Measurements from ENCODE around the gene SRY. TPM values are rescaled to one million over a fixed set of nuclear protein-coding genes. Genes with fewer than 3 reads are reported as not detected.
A peak's percentile ranks its signal among the peaks of the same experiment; 100 is the strongest.
"Not testable (repeated sequence)": the region's sequence is repeated elsewhere in the genome, so short reads cannot be mapped to it uniquely, and the experiment has no call there.

Gene SRY
- polyA plus RNA-seq (2013, experiment 1 of 4), result 4.0 TPM
- 3.6 TPM for polyA plus RNA-seq (2013, experiment 2 of 4)
- polyA plus RNA-seq (2013, experiment 3 of 4), result 3.0 TPM
- polyA plus RNA-seq (2013, experiment 4 of 4), result 4.5 TPM

GRCh38 chrY:2787600-2787999 is at the start of gene SRY:
TSS of gene SRY (minus strand) at chrY:2787682. CDS start at chrY:2787603, 79 bp downstream.
- WGBS, 2 experiments, result 0 to 7% methylated on average over 6 to 8 of the region's 9 CpGs
- peak within 1 kb of the TSS; percentile 39 for H3K4me3 ChIP-seq (ENCODE audit: insufficient read depth, low read depth, low read length)
- H3K36me3 ChIP-seq (ENCODE audit: control insufficient read depth, insufficient read depth, low read length), result no peaks in the 10 kb centered on the region
- H3K27me3 ChIP-seq (ENCODE audit: control insufficient read depth, insufficient read depth, low read length, poor library complexity, severe bottlenecking), result peaks cover 11% of the 10 kb centered on the region
- no peak within 1 kb of the TSS for H3K27ac ChIP-seq (ENCODE audit: insufficient read depth, low read depth, low read length, poor library complexity, severe bottlenecking)
- H3K9me3 ChIP-seq (ENCODE audit: control insufficient read depth, low read length), result no peaks in the 10 kb centered on the region
- no peaks in the 10 kb centered on the region for H3K4me1 ChIP-seq (ENCODE audit: control insufficient read depth, insufficient read depth, low read length)

DNA sequence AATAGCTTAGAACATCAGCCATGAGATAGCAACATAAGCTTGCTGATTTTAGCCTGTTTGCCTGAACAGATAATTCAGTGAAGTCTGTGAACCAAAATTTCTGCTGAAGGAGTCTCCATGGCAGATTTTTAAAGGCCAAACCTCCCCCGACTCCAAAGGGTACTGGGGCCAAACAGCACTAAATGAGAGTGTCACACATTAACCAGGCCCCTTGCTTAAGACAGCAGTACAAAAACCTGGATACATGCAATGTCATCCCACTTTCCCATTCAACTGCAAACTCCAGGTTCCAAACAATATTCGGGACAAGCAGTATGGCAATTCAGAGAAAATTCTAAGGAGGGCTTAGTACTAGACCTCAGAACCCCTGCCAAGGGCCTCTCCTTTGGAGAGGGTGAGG is 49.6 kb upstream of the SRY start:
- Histone ChIP-seq H3K9me3 (ENCODE audit: control insufficient read depth, low read length) (no peaks in the 10 kb centered on the region), H3K27ac (ENCODE audit: insufficient read depth, low read depth, low read length, poor library complexity, severe bottlenecking) (no peak overlapping the region), H3K4me1 (ENCODE audit: control insufficient read depth, insufficient read depth, low read length) (no peaks in the 10 kb centered on the region), H3K27me3 (ENCODE audit: control insufficient read depth, insufficient read depth, low read length, poor library complexity, severe bottlenecking) (no peaks in the 10 kb centered on the region), H3K4me3 (ENCODE audit: insufficient read depth, low read depth, low read length) (no peak overlapping the region), H3K36me3 (ENCODE audit: control insufficient read depth, insufficient read depth, low read length) (no peaks in the 10 kb centered on the region)
- 78 to 95% methylated on average over 1 to 2 of the region's 2 CpGs for WGBS, 2 experiments

DNA sequence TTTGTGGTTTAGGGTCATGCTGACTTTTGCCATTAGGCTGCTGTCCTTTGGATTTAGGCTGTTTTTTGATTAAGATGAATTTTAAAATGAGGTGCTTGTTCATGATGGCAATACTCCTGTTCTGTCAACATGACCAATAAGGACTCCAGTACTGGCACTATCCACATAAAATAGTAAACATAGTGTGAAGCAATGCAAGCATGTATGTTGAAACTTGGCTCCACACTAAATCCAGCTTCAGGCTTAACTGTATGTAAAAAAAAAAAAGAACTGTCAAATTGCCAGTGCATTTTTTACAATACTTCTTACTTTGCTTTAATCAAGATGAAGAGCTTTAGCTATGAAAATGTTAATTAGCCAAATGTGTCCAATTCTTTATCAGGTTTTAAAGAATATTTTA is 47.7 kb upstream of the SRY start:
- Histone ChIP-seq H3K9me3 (ENCODE audit: control insufficient read depth, low read length) (no peaks in the 10 kb centered on the region), H3K27me3 (ENCODE audit: control insufficient read depth, insufficient read depth, low read length, poor library complexity, severe bottlenecking) (no peaks in the 10 kb centered on the region), H3K36me3 (ENCODE audit: control insufficient read depth, insufficient read depth, low read length) (no peaks in the 10 kb centered on the region), H3K4me3 (ENCODE audit: insufficient read depth, low read depth, low read length) (no peak overlapping the region), H3K4me1 (ENCODE audit: control insufficient read depth, insufficient read depth, low read length) (no peaks in the 10 kb centered on the region), H3K27ac (ENCODE audit: insufficient read depth, low read depth, low read length, poor library complexity, severe bottlenecking) (no peak overlapping the region)

GRCh38 chrY:2828497-2828896 is 41.0 kb upstream of the SRY start:
- WGBS, 2 experiments, result 52 to 58% methylated on average over 5 of the region's 5 CpGs
- H3K36me3 ChIP-seq (ENCODE audit: control insufficient read depth, insufficient read depth, low read length), result no peaks in the 10 kb centered on the region
- no peaks in the 10 kb centered on the region for H3K27me3 ChIP-seq (ENCODE audit: control insufficient read depth, insufficient read depth, low read length, poor library complexity, severe bottlenecking)
- H3K4me1 ChIP-seq (ENCODE audit: control insufficient read depth, insufficient read depth, low read length), result no peaks in the 10 kb centered on the region
- no peak overlapping the region for H3K27ac ChIP-seq (ENCODE audit: insufficient read depth, low read depth, low read length, poor library complexity, severe bottlenecking)
- H3K9me3 ChIP-seq (ENCODE audit: control insufficient read depth, low read length), result no peaks in the 10 kb centered on the region
- H3K4me3 ChIP-seq (ENCODE audit: insufficient read depth, low read depth, low read length), result no peak overlapping the region

- no peaks in the 10 kb centered on the region for H3K9me3 ChIP-seq (ENCODE audit: control insufficient read depth, low read length)
- 92 to 93% methylated on average over 3 of the region's 3 CpGs for WGBS, 2 experiments
- no peaks in the 10 kb centered on the region for H3K4me1 ChIP-seq (ENCODE audit: control insufficient read depth, insufficient read depth, low read length)
- no peak overlapping the region for H3K27ac ChIP-seq (ENCODE audit: insufficient read depth, low read depth, low read length, poor library complexity, severe bottlenecking)
- H3K27me3 ChIP-seq (ENCODE audit: control insufficient read depth, insufficient read depth, low read length, poor library complexity, severe bottlenecking), result no peaks in the 10 kb centered on the region
- no peak overlapping the region for H3K4me3 ChIP-seq (ENCODE audit: insufficient read depth, low read depth, low read length)
- no peaks in the 10 kb centered on the region for H3K36me3 ChIP-seq (ENCODE audit: control insufficient read depth, insufficient read depth, low read length)
Observed at GRCh38 chrY:2824471-2824870, 37.0 kb upstream of the SRY start.

DNA sequence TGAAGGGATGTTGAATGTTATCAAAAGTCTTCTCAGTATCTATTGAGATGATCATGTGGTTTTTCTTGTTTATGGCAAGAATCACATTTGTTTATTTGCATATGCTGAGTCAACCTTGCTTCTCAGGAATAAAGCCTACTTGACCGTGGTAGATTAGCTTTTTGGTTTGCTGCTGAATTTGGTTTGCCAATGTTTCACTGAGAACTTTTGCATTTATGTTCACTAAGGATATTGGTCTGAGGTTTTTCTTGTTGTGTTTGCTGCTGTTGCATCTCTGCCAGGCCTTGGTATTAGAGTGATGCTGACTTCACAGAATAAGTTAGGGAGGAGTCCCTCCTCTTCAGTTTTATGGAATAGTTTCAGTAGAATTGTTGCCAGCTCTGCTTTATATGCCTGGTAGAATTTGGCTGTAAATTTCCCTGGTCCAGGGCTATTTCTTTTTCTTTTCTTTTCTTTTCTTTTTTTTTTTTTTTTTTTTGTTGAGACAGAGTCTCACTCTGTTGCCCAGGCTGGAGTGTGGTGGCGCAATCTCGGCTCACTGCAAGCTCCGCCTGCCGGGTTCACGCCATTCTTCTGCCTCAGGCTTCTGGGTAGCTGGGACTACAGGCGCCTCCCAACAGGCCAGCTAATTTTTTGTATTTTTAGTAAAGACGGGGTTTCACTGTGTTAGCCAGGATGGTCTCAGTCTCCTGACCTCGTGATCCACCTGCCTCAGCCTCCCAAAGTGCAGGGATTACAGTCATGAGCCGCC is 29.8 kb upstream of the SRY start:
- not testable (repeated sequence) for H3K27ac ChIP-seq (ENCODE audit: insufficient read depth, low read depth, low read length, poor library complexity, severe bottlenecking); H3K4me3 ChIP-seq (ENCODE audit: insufficient read depth, low read depth, low read length); H3K36me3 ChIP-seq (ENCODE audit: control insufficient read depth, insufficient read depth, low read length); H3K9me3 ChIP-seq (ENCODE audit: control insufficient read depth, low read length); H3K4me1 ChIP-seq (ENCODE audit: control insufficient read depth, insufficient read depth, low read length); H3K27me3 ChIP-seq (ENCODE audit: control insufficient read depth, insufficient read depth, low read length, poor library complexity, severe bottlenecking)
- WGBS, 2 experiments, result 90 to 94% methylated on average over 10 of the region's 10 CpGs

GRCh38 chrY:2800246-2800645 is 12.8 kb upstream of the SRY start:
- WGBS, 2 experiments, result 67% methylated on average over 2 of the region's 2 CpGs
- Histone ChIP-seq H3K4me1 (ENCODE audit: control insufficient read depth, insufficient read depth, low read length) (no peaks in the 10 kb centered on the region), H3K36me3 (ENCODE audit: control insufficient read depth, insufficient read depth, low read length) (no peaks in the 10 kb centered on the region), H3K27ac (ENCODE audit: insufficient read depth, low read depth, low read length, poor library complexity, severe bottlenecking) (no peak overlapping the region), H3K4me3 (ENCODE audit: insufficient read depth, low read depth, low read length) (no peak overlapping the region), H3K27me3 (ENCODE audit: control insufficient read depth, insufficient read depth, low read length, poor library complexity, severe bottlenecking) (no peaks in the 10 kb centered on the region), H3K9me3 (ENCODE audit: control insufficient read depth, low read length) (no peaks in the 10 kb centered on the region)

- no peak overlapping the region for H3K4me3 ChIP-seq (ENCODE audit: insufficient read depth, low read depth, low read length)
- H3K36me3 ChIP-seq (ENCODE audit: control insufficient read depth, insufficient read depth, low read length), result no peaks in the 10 kb centered on the region
- no peaks in the 10 kb centered on the region for H3K27me3 ChIP-seq (ENCODE audit: control insufficient read depth, insufficient read depth, low read length, poor library complexity, severe bottlenecking)
- H3K27ac ChIP-seq (ENCODE audit: insufficient read depth, low read depth, low read length, poor library complexity, severe bottlenecking), result no peak overlapping the region
- no peaks in the 10 kb centered on the region for H3K4me1 ChIP-seq (ENCODE audit: control insufficient read depth, insufficient read depth, low read length)
- H3K9me3 ChIP-seq (ENCODE audit: control insufficient read depth, low read length), result no peaks in the 10 kb centered on the region
Observed at GRCh38 chrY:2797991-2798390, 10.5 kb upstream of the SRY start.

DNA sequence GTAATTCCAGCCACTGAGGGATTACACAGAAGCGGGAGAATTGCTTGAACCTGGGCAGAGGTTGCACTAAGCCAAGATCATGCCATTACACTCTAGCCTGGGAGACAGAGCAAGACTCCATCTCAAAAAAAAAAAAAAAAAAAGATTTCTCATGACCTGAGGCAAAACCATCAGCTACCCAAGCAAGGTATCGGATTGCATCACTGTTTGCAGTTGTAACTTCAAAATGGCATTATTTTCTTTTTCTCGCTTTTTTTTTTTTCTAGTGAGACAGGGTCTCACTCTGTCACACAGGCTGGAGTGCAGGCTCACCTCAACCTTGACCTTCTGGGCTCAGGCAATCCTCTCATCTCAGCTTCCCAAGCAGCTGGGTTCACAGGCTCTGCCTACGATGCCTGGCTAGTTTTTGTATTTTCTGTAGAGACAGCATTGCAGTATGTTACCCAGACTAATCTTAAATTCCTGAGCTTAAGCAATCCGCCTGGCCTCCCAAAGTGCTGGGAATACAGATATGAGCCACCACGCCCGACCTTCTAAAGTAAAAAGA is 9.6 kb upstream of the SRY start:
- no peaks in the 10 kb centered on the region for H3K27me3 ChIP-seq (ENCODE audit: control insufficient read depth, insufficient read depth, low read length, poor library complexity, severe bottlenecking)
- no peak overlapping the region for H3K27ac ChIP-seq (ENCODE audit: insufficient read depth, low read depth, low read length, poor library complexity, severe bottlenecking)
- no peaks in the 10 kb centered on the region for H3K9me3 ChIP-seq (ENCODE audit: control insufficient read depth, low read length)
- 91 to 94% methylated on average over 6 to 7 of the region's 7 CpGs for WGBS, 2 experiments
- H3K36me3 ChIP-seq (ENCODE audit: control insufficient read depth, insufficient read depth, low read length), result no peaks in the 10 kb centered on the region
- no peak overlapping the region for H3K4me3 ChIP-seq (ENCODE audit: insufficient read depth, low read depth, low read length)
- no peaks in the 10 kb centered on the region for H3K4me1 ChIP-seq (ENCODE audit: control insufficient read depth, insufficient read depth, low read length)

DNA sequence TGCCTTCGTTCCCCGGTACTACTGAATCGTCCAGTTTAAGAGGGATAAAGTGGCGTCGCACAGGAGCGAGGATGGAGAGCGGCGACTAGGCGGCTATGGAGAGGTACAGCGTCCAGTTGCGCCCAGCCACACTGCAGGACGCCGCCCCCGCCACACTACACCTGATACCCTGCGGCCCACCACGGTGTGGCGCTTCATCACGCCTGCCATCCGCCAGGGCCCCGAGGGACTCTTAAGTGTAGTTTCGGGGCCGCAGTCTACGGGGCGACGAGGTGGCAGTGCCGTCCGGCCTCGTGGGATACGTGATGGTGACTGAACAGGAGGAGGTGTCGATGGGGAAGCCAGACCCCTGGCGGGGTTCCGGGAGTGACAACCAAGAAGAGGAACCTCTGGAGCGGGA is 2.3 kb upstream of the SRY start:
- WGBS, 2 experiments, result 97 to 98% methylated on average over 33 of the region's 33 CpGs
- H3K4me3 ChIP-seq (ENCODE audit: insufficient read depth, low read depth, low read length), result no peak overlapping the region
- H3K27me3 ChIP-seq (ENCODE audit: control insufficient read depth, insufficient read depth, low read length, poor library complexity, severe bottlenecking), result peaks cover 11% of the 10 kb centered on the region
- H3K36me3 ChIP-seq (ENCODE audit: control insufficient read depth, insufficient read depth, low read length), result no peaks in the 10 kb centered on the region
- H3K4me1 ChIP-seq (ENCODE audit: control insufficient read depth, insufficient read depth, low read length), result no peaks in the 10 kb centered on the region
- H3K9me3 ChIP-seq (ENCODE audit: control insufficient read depth, low read length), result no peaks in the 10 kb centered on the region
- no peak overlapping the region for H3K27ac ChIP-seq (ENCODE audit: insufficient read depth, low read depth, low read length, poor library complexity, severe bottlenecking)

All from ectodermal cell (in vitro differentiated cells).